HepG2 (cell line): Measurements from ENCODE around the gene PSMA4. TPM values are rescaled to one million over a fixed set of nuclear protein-coding genes. Genes with fewer than 3 reads are reported as not detected.

ENCODE experiments used
- AGO2 ChIP-seq: fragments of 200-400 bp; formaldehyde crosslinking; optimal IDR thresholded peaks from 2 replicates; pipeline ENCODE3; 2017; ENCODE audit warnings: mild to moderate bottlenecking, low read depth, low read length, moderate library complexity
- ATAD3A ChIP-seq: sonication (generic); formaldehyde crosslinking; IDR thresholded peaks from 2 replicates; pipeline ENCODE4 v1.4.0; 2020; ENCODE audit warnings: missing genetic modification reagents
- ATF7 ChIP-seq, 2 experiments: fragments of 450-650 bp in 1 of 2; sonication (generic) in 1 of 2; formaldehyde crosslinking in 1 of 2; IDR thresholded peaks; 2 replicates each; pipeline versions ENCODE4 v1.4.0 to v1.6.1; 2016 to 2020; ENCODE audit warnings: antibody characterized with exemption in 1 of 2, mild to moderate bottlenecking in 1 of 2, missing genetic modification reagents in 1 of 2
- EED ChIP-seq: sonication (generic); formaldehyde crosslinking; IDR thresholded peaks from 2 replicates; pipeline ENCODE4 v1.5.0; 2020; ENCODE audit warnings: mild to moderate bottlenecking, missing genetic modification reagents
- GTF3A ChIP-seq: sonication (generic); formaldehyde crosslinking; conservative IDR thresholded peaks from 2 replicates; pipeline ENCODE4 v1.4.0; 2020; ENCODE audit warnings: mild to moderate bottlenecking, missing genetic modification reagents
- HMG20B ChIP-seq: conservative IDR thresholded peaks from 2 replicates; pipeline ENCODE4 v1.6.1; 2016; ENCODE audit warnings: missing genetic modification reagents, missing compliant biosample characterization
- MTA3 ChIP-seq: sonication (generic); formaldehyde crosslinking; IDR thresholded peaks from 2 replicates; pipeline ENCODE4 v1.4.0; 2020; ENCODE audit warnings: missing genetic modification reagents
- NFE2 ChIP-seq: sonication (generic); formaldehyde crosslinking; IDR thresholded peaks from 2 replicates; pipeline ENCODE4 v1.4.0; 2020; ENCODE audit warnings: missing genetic modification reagents
- NFE2L2 ChIP-seq: fragments of 150-350 bp; IDR thresholded peaks from 2 replicates; pipeline ENCODE4 v1.6.1; 2014; ENCODE audit warnings: low read length
- RFX1 ChIP-seq: fragments of 450-650 bp; IDR thresholded peaks from 2 replicates; pipeline ENCODE4 v1.6.1; 2017
- RORA ChIP-seq: sonication (generic); formaldehyde crosslinking; IDR thresholded peaks from 2 replicates; pipeline ENCODE4 v1.5.0; 2020; ENCODE audit warnings: mild to moderate bottlenecking, missing genetic modification reagents, moderate library complexity
- SOX13 ChIP-seq, 3 experiments: fragments of 450-650 bp in 1 of 3; sonication (generic) in 1 of 3; formaldehyde crosslinking in 1 of 3; IDR thresholded peaks in 2 of 3; conservative IDR thresholded peaks in 1 of 3; 2 replicates each; pipeline versions ENCODE4 v1.5.0 to v1.6.1; 2016 to 2020; ENCODE audit warnings: antibody characterized with exemption in 1 of 3, mild to moderate bottlenecking in 1 of 3, missing compliant biosample characterization in 1 of 3, missing genetic modification reagents in 1 of 3, moderate library complexity in 1 of 3
- TARDBP ChIP-seq: sonication (generic); formaldehyde crosslinking; IDR thresholded peaks from 2 replicates; pipeline ENCODE4 v1.8.0; 2022; ENCODE audit warnings: mild to moderate bottlenecking, missing genetic modification reagents
- TBL1XR1 ChIP-seq: fragments of 150-350 bp; IDR thresholded peaks from 2 replicates; pipeline ENCODE4 v1.6.1; 2014; ENCODE audit warnings: borderline replicate concordance, low read length; ENCODE audit not compliant: partially characterized antibody
- ZNF317 ChIP-seq: sonication (generic); formaldehyde crosslinking; IDR thresholded peaks from 2 replicates; pipeline ENCODE4 v1.5.0; 2020; ENCODE audit warnings: mild to moderate bottlenecking, missing genetic modification reagents
- ZNF34 ChIP-seq: sonication (generic); formaldehyde crosslinking; IDR thresholded peaks from 2 replicates; pipeline ENCODE4 v1.4.0; 2020; ENCODE audit warnings: mild to moderate bottlenecking, missing genetic modification reagents, borderline replicate concordance
- ZNF7 ChIP-seq: IDR thresholded peaks from 2 replicates; pipeline ENCODE4 v1.6.1; 2016; ENCODE audit warnings: missing biosample characterization, missing genetic modification reagents
- ZNF704 ChIP-seq: sonication (generic); formaldehyde crosslinking; IDR thresholded peaks from 2 replicates; pipeline ENCODE4 v1.8.1; 2023; ENCODE audit warnings: mild to moderate bottlenecking, inconsistent platforms, moderate library complexity, missing genetic modification reagents, borderline replicate concordance
- ZNF770 ChIP-seq: sonication (generic); formaldehyde crosslinking; IDR thresholded peaks from 2 replicates; pipeline ENCODE4 v1.5.0; 2020; ENCODE audit warnings: mild to moderate bottlenecking, missing genetic modification reagents
- ZNF878 ChIP-seq: sonication (generic); formaldehyde crosslinking; IDR thresholded peaks from 2 replicates; pipeline ENCODE4 v1.8.1; 2023; ENCODE audit warnings: mild to moderate bottlenecking, missing genetic modification reagents, moderate library complexity
- polyA plus RNA-seq, 8 experiments: library from polyadenylated mRNA; depleted of rRNA in 3 of 8; stranded (reverse) in 7 of 8; unstranded in 1 of 8; fragments of >200 nt; fragmentation: Illumina TruSeq in 4 of 8; extraction: Trizol in 4 of 8; gene quantifications; 2 replicates each; pipeline versions ENCODE4 v1.2.1 to v1.2.3, GENCODE V29; 2011 to 2016; ENCODE audit warnings: low read depth in 4 of 8, missing spikeins in 1 of 8, mixed read lengths in 1 of 8; ENCODE audit not compliant: insufficient read depth in 1 of 8
- total RNA-seq, 5 experiments: library from RNA; depleted of rRNA; stranded (reverse); fragments of >200 nt; fragmentation: Illumina TruSeq; extraction: Trizol; gene quantifications; 2 replicates each; pipeline ENCODE4 v1.2.3, GENCODE V29; 2016; ENCODE audit warnings: low read depth in 1 of 5
- TF ChIP-seq, protein P1 (sequence below): sonication (generic); formaldehyde crosslinking; IDR thresholded peaks from 2 replicates; pipeline ENCODE4 v1.5.1; 2020; ENCODE audit warnings: mild to moderate bottlenecking, missing genetic modification reagents, borderline replicate concordance

The PSMA4 gene
- total and polyA plus RNA-seq, 2 of the 13 experiments (the other 11 are each of a cell fraction or from before 2014, with no cell fraction given) = 202 to 404 TPM

DNA sequence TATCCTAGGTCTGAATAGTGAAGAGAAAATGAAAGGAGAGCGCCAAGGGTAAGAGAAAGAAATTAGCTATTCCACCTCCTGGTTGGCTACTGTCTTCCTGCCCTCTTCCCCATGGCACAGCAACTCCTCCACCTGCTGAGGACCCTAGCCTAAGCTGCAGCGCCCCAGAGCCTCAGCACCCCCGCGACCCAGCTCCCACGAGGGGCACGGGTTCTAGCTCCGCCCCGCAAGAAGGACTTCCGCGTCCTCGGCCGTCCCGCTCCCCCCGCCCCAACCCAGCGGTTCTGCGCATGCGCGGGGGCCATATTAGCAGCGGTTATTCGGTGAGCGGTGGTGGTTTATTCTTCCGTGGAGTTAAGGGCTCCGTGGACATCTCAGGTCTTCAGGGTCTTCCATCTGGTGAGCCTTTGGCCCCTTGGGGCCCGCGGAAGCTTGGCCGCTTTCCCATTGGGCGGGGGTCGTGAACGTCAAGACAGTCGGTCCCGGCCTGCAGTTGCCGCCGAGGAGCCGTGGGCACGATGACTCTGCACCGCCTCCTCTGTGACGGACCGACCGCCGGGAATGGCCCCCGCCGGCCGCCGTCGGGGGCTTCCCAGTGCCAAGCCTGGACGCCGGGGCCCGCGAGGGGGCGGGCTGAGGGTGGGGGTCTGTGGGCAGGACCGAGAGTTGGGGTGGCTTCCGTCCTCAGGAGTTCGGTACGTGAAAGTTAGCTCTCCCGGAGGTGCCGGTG is at the start of gene PSMA4 (continued):
- TF ChIP-seq, protein P1, sequence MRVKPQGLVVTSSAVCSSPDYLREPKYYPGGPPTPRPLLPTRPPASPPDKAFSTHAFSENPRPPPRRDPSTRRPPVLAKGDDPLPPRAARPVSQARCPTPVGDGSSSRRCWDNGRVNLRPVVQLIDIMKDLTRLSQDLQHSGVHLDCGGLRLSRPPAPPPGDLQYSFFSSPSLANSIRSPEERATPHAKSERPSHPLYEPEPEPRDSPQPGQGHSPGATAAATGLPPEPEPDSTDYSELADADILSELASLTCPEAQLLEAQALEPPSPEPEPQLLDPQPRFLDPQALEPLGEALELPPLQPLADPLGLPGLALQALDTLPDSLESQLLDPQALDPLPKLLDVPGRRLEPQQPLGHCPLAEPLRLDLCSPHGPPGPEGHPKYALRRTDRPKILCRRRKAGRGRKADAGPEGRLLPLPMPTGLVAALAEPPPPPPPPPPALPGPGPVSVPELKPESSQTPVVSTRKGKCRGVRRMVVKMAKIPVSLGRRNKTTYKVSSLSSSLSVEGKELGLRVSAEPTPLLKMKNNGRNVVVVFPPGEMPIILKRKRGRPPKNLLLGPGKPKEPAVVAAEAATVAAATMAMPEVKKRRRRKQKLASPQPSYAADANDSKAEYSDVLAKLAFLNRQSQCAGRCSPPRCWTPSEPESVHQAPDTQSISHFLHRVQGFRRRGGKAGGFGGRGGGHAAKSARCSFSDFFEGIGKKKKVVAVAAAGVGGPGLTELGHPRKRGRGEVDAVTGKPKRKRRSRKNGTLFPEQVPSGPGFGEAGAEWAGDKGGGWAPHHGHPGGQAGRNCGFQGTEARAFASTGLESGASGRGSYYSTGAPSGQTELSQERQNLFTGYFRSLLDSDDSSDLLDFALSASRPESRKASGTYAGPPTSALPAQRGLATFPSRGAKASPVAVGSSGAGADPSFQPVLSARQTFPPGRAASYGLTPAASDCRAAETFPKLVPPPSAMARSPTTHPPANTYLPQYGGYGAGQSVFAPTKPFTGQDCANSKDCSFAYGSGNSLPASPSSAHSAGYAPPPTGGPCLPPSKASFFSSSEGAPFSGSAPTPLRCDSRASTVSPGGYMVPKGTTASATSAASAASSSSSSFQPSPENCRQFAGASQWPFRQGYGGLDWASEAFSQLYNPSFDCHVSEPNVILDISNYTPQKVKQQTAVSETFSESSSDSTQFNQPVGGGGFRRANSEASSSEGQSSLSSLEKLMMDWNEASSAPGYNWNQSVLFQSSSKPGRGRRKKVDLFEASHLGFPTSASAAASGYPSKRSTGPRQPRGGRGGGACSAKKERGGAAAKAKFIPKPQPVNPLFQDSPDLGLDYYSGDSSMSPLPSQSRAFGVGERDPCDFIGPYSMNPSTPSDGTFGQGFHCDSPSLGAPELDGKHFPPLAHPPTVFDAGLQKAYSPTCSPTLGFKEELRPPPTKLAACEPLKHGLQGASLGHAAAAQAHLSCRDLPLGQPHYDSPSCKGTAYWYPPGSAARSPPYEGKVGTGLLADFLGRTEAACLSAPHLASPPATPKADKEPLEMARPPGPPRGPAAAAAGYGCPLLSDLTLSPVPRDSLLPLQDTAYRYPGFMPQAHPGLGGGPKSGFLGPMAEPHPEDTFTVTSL = no peak
- no peak for TF ChIP-seq MTA3 (CRISPR knock-in tag)
- TF ChIP-seq GTF3A (CRISPR knock-in tag) = no peak
- TF ChIP-seq ZNF34 = no peak
- no peak for TF ChIP-seq RORA (CRISPR knock-in tag)
- TF ChIP-seq EED (CRISPR knock-in tag) = no peak; the same call in 1 of the 2 replicates
- no peak for TF ChIP-seq ZNF878 (CRISPR knock-in tag)
- TF ChIP-seq TARDBP (CRISPR knock-in tag) = peak; percentile 75; the same call in 1 of the 2 replicates
- no peak for TF ChIP-seq NFE2 (CRISPR knock-in tag)
- TF ChIP-seq HMG20B (CRISPR knock-in tag) = no peak
- TF ChIP-seq SOX13 (IDR thresholded peaks at IDR 0.05) = no peak
- no peak; a peak in 1 of 4 replicates for TF ChIP-seq SOX13 (CRISPR knock-in tag; conservative IDR thresholded peaks at IDR 0.05 in 1 of 2, IDR thresholded peaks at IDR 0.05 in 1 of 2)
- no peak for TF ChIP-seq NFE2L2
- TF ChIP-seq RFX1 = no peak
- peak; percentile 59; the same call in 1 of the 2 replicates for TF ChIP-seq ZNF704 (CRISPR knock-in tag)
- TF ChIP-seq ZNF7 (CRISPR knock-in tag) = no peak
- no peak for TF ChIP-seq ZNF770 (CRISPR knock-in tag)
- no peak for TF ChIP-seq ATAD3A (CRISPR knock-in tag)
- no peak for TF ChIP-seq ATF7 (IDR thresholded peaks at IDR 0.05)
- no peak for TF ChIP-seq ATF7 (CRISPR knock-in tag; IDR thresholded peaks at IDR 0.05)
- peak; percentile 20 for TF ChIP-seq TBL1XR1
- peak; percentile 74 for TF ChIP-seq AGO2
- TF ChIP-seq ZNF317 (CRISPR knock-in tag) = no peak
